HG03045 (cell line): ENCODE measurements around the gene ACVRL1.

Experiments
- ATAC-seq: cut with Tn5 transposase; IDR thresholded peaks from one replicate; pipeline ENCODE4 v1.9.1; 2021; ENCODE audit warnings: mild to moderate bottlenecking, moderate library complexity; ENCODE audit not compliant: unreplicated experiment

ACVRL1 gene

DNA sequence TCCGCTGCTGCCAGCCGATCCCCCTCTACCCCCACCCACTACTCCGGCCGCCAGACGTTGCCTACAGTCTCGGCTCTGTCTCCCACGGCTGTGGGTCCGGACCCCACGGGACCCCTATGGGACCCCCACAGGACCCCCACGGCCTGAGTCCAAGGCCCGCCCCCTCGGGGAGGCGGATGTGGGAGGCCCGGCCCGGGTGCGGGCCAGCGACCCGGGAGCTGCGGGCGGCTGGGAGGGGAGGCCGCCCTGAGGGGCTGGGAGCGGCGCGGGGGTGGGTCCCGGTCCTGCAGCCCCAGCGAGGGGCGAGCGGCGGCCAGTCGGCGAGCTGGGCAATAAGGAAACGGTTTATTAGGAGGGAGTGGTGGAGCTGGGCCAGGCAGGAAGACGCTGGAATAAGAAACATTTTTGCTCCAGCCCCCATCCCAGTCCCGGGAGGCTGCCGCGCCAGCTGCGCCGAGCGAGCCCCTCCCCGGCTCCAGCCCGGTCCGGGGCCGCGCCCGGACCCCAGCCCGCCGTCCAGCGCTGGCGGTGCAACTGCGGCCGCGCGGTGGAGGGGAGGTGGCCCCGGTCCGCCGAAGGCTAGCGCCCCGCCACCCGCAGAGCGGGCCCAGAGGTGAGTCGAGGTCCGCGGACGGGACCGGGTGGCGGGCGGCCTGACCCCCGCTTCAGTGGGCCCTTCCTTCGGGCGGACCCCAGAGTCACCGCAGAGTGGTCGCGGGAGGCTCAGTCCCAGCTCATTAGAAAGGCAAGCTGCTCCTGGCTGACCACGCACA, at the start of gene ACVRL1:
Gene ACVRL1, plus strand, starts transcription at position 422 of the 773 bp plus-strand sequence. CDS start 4,971 bp downstream, outside the sequence.
- ATAC-seq = no peak

GRCh38 chr12:51860986-51861385, 46.3 kb upstream of the ACVRL1 start:
- ATAC-seq = no peak

- no peak for ATAC-seq
Measured at GRCh38 chr12:51862947-51863346, 44.4 kb upstream of the ACVRL1 start.

GRCh38 chr12:51863363-51863932, 43.9 kb upstream of the ACVRL1 start:
- no peak for ATAC-seq

DNA sequence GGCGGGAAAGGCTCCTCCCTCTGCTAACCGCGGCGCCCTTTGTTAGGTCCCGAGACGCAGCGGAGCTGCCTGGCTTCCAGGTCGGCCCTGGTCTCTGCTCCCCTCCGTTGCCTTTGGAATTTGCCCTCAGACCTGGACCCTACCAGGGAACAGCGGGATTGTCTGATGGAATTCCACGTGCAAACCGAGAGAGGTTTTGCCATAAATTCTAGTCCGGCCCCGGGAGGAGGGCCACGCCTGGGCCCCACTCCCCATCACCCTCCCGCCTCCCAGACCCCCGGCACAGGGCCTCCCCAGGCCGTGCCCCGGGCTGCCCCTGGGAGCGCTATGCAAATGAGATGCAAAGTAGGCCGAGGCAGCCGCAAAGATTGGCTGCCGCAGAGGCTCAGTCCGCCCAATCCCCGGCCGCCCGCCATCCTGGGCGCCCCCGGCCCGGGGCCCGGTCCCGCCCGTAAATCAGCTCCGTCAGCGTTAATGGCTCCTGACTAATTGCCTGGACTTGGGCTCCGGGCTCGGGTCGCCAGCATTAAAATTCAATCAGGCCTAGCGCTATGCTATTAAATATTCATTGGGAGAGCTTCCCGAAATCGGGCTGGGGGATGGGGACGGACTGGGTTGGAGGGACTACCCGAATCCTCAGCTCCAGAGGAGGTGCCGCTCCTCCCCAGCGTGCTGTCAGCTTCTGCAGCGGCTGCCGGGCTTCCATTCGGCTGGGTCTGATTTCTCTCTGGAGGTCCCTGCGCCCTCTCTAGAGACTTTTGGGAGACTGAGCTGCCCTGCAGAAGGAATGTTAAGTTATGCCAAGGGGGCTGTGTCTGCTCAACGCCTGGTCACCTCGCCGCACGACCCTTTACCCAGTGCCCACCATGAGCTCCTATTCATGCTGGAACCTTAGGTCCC, 43.1 kb upstream of the ACVRL1 start:
- no peak for ATAC-seq

- ATAC-seq = no peak
Measured at GRCh38 chr12:51864833-51865670, 42.3 kb upstream of the ACVRL1 start.

GRCh38 chr12:51865757-51866270, 41.5 kb upstream of the ACVRL1 start:
- ATAC-seq = no peak

DNA sequence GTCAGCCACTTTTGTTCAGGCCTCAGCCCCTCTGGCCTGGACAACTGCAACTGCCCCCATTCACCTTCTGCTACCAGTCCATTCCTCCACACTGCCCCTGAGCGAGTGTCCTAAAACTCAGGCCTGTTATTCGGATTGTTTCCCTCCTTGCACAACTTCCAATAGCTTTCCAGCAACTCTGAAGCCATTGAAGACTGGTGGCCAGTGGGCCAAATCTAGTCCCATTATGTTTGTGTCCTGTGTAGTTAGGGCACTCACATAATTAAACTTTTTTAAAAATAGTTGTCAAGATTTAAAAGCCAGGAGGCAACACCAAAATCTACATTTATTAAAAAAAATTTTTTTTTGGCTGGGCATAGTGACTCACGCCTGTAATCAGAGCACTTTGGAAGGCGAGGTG, 41.0 kb upstream of the ACVRL1 start:
- ATAC-seq = no peak

- ATAC-seq = no peak
Measured at GRCh38 chr12:51866762-51867161, 40.5 kb upstream of the ACVRL1 start.

DNA sequence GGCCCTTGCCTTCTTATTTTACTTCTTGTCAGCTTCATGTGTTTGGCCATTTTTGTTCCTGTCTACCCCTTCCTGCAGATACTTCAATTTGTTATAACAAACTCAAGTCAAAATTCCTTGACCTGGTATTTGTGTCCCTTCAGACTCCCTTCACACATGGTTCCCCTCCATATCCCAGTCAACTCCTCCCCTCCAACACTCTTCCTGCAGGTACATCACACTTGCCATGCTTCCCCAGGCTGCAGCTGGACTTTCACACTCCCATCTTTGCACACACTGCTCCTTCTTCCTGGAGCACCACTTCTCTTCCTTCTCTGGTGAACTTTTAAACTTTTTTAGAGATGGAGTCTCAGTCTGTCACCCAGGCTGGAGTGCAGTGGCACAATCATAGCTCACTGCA, 39.9 kb upstream of the ACVRL1 start:
- no peak for ATAC-seq

GRCh38 chr12:51867796-51868428, 39.4 kb upstream of the ACVRL1 start:
- ATAC-seq = no peak

DNA sequence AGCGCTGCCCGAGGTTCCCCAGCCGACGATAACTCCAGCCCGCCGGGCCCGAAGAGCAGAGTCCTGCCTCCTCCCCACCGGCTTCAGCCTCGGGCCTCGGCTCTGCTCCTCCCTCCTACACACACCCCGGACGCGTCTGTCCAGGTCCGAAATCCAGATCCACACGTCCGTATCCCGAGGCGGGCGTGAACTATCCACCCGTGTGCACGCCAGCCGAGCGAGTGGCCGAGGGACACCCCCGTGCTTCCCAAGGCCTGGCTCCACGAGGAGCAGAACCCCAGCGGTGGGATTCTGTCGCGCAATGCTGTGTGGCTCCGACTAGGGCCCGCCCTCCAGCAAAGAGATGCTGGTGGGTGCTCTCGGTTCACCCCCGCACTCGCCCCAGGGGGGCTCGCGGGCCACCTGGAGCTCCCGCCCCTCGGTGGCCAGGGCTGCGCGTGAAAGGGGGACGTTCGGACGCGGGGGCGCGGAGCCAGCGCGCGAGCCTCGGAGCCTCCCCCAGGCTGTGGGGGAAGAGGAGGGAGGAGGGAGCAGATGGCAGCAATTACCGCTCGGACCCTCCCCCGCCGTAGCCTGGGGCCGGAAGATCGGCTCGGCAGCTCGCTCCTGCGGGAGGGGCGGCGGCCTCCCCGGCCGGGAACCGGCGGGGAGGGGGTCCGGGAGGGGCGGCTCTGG, 38.3 kb upstream of the ACVRL1 start:
- ATAC-seq = no peak

DNA sequence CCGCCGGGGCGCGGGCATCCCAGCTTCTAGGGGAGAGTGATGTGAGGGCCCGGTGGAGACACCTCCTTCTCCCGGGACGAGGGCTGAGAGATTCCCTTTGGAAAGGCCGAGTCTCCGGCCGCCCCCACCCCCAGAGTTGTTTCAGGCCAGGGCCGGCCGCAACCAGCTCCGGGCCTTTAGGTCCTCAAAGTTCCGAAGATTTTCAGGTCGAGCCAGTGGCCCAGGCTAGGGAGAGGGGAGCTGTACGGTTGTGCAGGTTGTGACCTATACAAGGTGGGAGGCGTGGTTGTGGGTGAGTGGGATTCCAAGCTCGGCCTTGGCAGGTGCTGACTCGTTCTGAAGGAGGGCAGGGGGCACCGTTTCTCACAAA, 37.8 kb upstream of the ACVRL1 start:
- ATAC-seq = no peak

DNA sequence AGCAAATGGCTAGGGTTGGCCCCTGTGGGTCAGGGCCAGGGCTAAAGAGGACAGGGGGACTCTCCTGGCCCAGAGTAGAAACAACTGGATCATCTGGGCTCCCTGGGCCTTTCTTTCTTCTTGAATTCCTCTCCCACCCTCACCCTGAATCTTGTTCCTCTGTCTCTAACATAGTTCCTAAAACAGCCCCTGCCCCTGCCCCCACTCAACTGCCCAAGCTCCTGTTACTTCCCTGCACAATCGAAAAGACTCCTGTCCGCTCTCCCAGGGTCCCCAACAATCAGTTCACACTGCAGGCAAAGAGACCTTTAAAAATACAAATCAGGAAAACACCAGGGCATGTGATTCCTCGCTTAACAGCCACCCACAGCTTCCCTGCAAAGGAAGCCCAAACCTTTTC, 37.4 kb upstream of the ACVRL1 start:
- ATAC-seq = no peak

DNA sequence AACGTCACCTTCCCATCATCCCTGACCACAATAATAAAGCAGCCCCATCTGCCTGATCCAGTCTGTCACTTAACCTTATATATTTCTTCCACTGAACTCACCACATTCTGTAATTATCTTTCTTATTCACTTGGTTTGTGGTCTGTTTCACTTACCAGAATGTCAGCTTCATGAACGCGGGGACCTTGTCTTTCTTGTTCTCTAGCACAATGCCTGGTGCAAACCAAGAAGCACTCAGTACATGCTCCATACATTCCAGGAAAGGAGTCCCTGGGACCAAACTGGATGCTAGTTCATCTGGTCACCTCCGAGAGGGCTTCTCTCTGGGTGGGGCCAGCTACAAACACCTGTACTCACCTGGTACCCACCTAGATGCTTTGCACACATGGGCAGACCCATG, 36.8 kb upstream of the ACVRL1 start:
- ATAC-seq = no peak

GRCh38 chr12:51871126-51871525, 36.2 kb upstream of the ACVRL1 start:
- ATAC-seq = no peak

DNA sequence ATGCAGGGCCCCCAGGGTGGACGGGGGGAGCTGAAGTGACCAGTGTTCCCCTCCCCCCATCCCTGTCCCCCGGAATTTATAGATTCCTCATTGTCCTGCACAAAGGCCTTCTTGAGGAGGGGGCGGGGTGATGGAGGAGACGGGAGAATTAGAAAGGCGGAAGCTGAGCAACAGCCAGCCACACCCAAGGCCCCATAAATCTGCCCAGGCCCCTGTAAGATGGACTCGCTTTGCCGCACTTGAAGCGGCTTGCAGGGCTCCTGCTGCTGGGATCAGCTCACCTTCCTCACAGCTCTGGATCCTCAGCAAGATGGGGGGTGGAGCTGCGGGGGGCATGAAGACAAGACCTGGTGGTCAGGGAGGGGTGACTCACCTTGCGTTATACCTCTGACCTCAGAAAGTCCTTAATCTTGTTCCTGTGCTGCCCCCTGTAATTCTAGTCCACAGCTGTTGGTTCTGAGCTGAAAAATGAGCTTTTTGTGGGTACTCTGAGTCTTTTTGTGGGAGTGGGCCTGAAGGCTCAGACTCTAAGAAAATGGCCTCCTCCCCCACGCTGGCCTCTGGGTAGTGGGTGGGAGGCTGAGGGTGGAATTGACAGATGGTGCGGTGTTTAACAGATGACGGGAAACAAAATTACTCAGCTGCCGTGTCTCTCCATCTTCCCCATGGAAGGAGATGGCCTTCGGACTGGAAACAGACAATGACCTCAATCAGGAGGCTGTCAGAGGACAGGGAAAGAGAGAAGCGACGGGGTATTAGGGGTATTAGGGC, 35.2 kb upstream of the ACVRL1 start:
- ATAC-seq = no peak

GRCh38 chr12:51872689-51872981, 34.7 kb upstream of the ACVRL1 start:
- no peak for ATAC-seq
